ENCODE measurements around the gene NPPB.

The NPPB gene

DNA sequence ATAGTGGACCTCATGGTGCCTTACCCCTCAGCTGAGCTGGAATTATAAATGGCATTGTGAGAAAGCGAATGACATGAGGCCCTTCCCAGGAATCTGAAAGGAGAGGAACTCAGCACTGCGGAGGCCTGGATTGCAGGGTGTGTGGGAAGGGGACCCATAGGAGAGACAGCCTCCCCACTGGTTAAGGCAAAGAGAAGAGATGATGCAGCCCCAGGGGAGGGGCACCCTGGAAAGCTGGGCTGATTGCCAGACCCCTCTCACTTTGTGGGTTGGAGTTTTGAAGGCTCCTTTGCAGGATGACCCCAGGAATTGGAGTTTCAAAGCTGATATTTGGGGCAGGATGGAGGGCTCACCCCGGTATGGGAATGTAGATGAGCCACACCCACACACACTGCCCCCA, 2.0 kb downstream of the NPPB start:
- DNase-seq, result no peak

DNA sequence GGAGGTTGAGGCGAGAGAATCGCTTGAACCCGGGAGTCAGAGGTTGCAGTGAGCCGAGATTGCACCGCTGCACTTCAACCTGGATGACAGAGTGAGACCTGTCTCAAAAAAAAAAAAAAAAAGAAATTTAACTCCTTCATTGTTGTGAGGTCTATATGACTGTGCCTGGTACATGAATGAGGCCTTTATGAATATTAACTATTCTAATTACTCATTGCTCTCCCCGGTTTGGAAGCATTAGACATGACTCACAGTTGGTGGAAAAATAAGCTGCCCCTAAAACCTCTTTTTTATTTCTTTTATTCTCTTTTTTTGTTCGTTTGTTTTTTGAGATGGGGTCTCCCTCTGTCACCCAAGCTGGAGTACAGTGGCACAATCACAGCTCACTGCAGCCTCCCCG, 3.3 kb downstream of the NPPB start:
- no peak for DNase-seq

DNA sequence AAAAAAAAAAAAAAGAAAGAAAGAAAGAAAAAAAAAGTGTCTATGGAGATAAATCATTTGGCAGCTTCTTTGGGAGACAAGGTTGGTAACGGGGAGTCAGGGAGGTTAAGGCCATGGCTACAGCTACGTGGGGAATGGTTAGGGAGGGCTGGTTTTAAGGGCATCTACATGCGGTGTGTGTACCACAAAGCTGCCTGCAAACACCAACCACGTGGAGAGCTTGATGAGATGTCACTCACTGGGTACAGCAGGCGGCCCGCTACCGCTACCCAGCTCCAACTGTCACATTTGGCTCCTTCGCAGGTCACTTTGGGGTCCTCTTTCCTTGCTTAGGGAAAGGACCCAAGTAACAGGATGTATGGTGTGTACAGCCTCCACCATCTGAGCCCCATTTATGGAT, 4.2 kb downstream of the NPPB start:
- DNase-seq, result no peak

DNA sequence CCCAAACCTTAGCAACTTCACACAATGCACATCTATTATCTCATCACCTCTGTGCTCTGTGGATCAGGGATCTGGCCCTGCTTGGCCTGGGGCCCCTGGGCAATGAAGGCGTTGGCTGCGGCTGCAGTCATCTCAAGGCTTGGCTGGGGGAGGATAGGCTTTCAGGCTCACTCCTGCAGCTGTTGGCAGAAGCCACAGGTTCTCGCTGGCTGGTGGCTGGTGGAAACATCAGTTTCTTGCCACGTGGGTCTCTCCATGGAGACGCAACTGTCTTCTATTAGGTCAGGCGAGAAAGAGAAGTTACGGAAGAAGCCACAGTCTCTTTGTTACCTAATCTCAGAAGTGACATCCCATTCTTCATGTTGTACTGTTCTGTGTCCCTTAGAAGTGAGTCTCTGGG, 7.6 kb downstream of the NPPB start:
- DNase-seq, result no peak

DNA sequence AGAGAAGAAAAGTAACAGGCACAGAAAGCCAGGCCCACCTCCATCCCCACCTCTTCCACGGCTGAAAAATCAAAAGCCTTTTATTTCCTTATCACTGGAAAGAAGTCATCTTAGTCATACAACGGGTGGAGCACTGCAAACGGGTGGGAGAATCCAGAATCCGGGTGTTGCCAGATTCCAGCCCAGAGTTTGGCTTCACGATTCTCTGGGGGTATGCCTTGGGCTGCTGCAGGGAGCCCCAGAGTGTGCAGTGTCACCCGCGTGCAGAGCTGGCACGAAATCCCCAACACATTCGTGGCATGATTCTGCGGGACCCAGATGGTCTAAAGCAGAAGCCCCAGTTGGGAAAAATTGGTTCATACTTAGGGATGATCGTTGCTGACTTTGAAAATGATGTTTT, 8.6 kb downstream of the NPPB start:
- no peak for DNase-seq

DNA sequence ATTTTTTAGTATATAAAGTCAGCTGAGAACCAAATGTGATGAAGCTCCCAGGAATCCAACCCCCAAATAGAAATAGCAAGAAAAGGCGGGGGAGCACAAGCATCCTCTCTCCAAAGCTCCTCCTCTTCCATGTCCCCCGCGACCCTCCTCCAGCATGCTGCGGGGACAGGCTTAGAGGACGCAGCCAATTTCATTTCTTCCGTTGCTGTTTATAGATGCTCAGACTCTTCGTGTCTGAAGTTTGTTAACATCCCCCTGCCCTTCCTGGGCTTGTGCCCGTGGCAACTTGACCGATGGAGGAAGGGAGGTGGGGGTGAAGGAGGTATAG, 10.4 kb downstream of the NPPB start:
- DNase-seq, result no peak

DNA sequence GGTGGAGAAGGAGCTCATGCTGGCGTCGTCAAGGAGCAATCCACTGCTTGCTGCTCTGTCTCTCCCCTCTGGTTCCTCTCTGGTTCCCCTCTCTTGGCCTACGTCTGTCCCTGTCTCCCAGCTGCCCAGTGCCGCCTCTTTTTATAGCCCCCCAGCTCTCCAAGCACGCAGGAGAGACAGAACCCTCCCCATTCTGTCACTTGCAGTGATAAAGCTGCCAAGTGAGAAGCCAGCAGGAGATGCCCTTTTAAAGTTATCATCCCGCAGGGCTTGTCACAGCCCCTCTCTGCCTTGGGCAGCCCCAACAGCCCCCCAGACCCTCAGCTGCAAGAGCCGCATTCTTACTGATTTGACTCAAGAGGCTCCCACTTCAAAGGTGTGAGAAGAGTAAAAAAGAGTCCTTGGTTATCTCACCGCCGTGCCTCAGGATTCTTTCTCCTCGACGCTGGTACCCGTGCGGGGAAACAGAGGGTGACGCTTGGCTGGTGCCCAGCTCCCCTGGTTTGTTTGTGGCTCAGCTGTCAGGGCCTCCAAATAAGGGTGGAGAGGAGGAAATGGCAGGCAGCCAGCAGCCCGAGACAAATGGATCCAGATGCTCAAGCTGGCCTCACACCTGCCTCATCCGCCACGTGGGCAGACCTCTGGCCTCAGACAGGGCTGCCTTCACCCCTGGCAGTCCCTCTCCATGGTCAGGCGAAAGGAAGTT, 10.9 kb downstream of the NPPB start, which contains the start of gene NPPA:
NPPA (minus strand) TSS at position 117 of the 706 bp plus-strand sequence; CDS start at position 18, 99 bp downstream.
- no peak for DNase-seq

DNA sequence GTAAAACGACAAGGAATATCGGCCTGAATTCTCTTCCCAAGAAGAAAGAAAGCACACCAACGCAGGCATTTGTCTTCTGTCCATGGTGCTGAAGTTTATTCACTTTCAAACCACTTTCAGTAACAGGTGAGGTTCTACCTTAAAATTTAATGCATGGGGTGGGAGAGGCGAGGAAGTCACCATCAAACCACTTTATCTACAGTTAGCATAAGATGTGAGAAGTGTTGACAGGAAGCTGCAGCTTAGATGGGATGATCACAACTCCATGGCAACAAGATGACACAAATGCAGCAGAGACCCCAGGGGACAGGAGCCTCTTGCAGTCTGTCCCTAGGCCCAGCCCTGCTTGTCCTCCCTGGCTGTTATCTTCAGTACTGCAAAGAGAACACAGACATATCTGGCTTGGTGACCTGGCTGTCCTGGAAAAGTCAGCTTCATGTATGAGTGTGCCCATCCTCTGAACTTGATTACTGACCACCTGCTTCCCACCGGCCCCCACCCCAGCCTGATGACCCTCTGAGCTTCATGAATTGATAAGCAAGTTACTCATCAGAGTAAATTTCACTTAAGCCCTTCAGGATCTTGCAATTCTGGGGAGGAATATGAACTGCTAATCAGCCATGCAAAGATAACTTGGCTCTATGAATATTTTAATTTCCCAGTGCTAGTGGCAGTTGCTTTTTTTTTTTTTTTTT, 13.0 kb downstream of the NPPB start:
- no peak for DNase-seq

DNA sequence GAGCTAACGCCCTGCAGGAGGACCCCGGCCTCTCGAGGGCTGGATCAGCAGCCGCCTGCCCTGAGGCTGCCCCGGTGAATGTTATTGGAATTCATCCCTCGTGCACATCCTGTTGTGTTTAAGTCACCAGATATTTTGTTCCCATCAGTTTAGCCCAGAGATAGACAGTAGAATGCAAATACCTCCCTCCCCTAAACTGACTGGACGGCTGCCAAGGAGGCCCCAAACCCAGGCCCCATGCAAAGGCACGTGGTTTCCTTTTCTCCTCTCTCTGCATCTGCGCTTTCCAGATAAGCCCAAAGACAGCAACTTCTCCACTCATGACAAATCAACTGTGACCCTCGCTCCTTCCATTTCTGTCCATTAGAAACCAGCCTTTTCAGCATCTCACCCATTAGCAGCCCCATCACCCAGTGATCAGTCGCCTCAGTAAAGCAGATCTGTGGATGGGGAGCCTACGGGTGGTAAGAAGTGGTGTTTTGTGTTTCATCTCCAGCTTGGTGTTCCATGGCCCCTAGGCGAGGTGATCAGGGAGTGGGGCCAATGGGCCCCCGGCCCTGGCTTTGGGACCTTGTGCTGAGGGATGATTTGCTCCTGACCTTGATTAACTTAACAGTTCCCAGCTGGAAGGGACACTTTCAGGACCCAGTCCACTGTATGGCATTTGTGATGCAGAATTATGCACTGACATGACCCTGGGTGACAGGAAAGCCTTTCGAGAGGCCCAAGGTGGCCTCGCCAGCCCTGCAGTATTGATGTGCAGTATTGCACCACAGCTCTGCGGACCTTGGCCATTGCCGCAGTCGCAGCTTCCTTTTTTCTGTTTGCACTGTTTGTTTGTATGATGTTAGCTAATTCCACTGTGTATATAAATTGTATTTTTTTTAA, 16.3 kb downstream of the NPPB start:
- no peak for DNase-seq

DNA sequence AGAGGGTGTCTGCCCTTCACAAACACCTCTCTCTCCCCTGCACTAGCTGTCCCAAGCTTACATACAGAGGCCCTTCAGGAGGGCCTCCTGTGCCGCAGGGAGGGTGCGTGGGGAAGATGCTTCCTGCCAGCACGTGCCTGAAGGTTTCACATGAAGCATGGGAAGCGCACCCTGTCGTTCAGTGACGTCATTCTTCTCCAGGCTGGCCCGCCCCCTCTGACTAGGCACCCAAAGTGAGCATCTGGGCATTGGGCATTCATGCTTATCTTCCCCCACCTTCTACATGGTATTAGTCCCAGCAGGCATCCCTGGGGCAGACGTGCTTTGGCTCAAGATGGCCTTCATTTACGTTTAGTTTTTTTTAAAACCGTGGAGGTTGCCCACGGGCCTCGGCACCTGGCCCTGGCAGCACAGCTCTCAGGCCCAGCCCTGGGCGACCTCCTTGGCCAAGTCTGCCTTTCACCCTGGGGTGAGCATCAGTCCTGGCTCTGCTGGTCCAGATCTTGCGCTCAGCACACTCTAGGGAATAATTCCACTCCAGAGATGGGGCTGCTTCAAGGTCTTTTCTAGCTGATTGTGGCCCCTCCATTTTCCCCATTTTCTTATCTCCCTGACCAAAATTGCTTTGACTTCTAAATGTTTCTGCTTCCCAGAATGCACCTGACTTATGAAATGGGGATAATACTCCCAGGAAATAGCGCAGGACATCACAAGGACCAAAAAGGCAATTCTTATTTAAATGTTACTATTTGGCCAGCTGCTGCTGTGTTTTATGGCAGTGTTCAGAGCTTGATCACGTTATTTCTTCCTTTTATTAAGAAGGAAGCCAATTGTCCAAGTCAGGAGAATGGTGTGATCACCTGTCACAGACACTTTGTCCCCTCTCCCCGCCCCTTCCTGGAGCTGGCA, 17.2 kb downstream of the NPPB start:
- DNase-seq, result no peak

DNA sequence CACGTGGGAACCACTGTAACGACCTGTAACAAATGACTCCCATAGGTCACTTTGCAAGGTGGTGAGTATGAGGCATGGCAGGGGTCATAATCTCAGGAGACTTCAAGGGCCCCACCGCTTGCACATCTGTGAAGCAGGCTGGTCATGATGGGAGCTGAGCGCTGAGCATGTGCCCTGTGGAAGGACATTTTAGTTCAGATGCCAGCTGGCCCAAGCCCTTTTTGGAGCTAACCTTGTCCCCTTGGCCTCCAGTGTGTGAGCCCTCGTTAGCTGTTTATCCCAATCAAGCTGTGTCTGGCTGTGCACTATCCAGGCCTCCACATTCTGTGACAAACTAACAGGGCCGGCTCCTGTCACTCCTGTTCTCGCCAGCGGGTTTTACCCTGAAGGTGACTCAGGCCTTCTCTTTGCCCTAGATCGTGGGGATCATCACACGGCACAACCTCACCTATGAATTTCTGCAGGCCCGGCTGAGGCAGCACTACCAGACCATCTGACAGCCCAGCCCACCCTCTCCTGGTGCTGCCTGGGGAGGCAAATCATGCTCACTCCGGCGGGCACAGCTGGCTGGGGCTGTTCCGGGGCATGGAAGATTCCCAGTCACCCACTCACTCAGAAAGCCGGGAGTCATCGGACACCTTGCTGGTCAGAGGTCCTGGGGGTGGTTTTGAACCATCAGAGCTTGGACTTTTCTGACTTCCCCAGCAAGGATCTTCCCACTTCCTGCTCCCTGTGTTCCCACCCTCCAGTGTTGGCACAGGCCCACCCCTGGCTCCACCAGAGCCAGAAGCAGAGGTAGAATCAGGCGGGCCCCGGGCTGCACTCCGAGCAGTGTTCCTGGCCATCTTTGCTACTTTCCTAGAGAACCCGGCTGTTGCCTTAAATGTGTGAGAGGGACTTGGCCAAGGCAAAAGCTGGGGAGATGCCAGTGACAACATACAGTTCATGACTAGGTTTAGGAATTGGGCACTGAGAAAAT, 18.7 kb downstream of the NPPB start:
- DNase-seq, result no peak

DNA sequence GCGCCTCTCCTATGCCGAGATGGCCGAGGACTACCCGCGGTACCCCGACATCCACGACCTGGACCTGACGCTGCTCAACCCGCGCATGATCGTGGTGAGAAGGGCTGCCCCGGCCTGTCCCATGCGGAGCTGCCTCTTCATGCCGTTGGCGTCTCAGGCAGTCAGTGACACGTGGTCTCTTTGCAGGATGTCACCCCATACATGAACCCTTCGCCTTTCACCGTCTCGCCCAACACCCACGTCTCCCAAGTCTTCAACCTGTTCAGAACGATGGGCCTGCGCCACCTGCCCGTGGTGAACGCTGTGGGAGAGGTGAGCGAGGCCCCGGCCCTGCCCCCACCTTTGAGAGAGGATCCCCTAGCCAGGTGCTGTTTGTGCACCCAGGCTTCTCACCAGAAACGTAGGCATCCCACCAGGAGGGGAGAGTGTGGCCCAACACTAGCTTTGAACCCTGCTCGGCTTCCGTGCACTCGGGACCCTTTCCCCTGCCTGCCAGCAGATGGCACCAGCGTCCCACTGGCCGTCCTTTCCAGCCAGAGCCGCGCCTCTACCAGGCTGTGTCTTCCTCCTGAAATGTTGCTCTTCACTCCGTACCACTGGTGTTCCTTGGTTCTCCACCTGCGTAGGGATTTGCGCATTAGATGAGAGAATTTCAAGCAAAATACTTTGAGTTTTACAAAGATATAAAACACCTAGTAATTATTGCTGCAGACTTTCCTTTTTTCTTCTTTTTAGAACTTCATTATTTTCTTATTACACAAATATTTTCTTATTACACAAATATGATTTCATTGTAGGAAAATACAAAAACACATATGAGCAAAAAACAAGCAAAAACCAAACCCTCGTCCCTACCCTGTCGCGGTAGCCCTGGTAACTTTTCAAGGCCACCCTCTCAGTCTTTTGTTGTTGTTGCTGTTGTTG, 20.1 kb downstream of the NPPB start:
- DNase-seq, result peak; percentile 67 to 75

DNA sequence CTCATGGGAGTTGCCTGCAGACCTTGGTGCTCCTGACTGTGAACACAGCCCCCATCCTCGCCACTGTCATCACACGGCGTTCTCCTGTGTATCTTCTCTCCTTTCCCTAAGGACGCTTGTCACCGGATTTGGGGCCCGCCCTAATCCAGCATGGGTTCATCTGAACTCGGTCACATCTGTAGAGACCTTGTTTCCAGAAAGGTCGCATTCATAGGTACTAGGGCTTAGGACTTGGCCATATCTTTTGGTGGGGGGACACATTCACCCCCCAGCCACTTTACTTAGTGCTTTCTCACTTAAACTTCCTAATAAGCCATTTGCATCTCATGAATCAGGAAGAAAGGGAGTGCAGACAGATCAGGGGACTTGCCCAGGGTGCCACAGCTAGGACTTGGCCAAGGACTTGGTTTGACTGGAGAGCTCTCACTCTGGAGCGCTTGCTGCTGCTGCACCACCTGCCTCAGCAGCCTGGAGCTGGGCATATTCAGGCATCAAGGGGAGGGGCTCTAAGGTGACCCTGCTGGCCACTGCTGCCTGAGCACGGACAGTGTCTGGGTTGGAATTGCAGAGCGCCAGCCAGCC, 20.9 kb downstream of the NPPB start:
- no peak for DNase-seq

DNA sequence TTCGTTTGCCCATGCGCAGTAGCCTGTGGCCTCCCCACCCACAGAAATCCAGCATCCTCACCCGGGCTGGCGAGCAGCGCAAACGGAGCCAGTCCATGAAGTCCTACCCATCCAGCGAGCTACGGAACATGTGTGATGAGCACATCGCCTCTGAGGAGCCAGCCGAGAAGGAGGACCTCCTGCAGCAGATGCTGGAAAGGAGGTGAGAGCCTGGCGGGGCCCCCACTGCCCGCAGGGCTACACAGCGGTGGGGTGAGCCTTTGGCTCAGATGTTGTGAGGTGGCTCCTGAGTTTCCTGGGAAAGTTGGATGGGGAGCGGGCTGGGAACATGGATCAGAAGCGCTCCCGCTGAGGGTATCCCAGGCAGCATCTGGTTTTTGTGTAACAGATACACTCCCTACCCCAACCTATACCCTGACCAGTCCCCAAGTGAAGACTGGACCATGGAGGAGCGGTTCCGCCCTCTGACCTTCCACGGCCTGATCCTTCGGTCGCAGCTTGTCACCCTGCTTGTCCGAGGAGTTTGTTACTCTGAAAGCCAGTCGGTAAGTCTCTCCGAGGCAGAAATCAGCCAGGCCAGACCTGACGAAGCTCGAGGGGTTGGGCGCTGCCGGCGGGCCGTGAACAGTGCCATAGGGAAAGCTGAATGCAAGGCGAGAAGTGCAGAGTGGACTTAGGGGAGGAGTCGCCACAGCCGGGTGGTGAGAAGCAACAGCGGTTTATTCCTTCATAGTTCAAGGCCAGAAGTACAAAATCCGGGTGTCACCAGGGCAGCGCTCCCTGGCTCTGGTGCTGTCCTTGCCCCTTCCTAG, 21.6 kb downstream of the NPPB start:
- DNase-seq, result no peak

DNA sequence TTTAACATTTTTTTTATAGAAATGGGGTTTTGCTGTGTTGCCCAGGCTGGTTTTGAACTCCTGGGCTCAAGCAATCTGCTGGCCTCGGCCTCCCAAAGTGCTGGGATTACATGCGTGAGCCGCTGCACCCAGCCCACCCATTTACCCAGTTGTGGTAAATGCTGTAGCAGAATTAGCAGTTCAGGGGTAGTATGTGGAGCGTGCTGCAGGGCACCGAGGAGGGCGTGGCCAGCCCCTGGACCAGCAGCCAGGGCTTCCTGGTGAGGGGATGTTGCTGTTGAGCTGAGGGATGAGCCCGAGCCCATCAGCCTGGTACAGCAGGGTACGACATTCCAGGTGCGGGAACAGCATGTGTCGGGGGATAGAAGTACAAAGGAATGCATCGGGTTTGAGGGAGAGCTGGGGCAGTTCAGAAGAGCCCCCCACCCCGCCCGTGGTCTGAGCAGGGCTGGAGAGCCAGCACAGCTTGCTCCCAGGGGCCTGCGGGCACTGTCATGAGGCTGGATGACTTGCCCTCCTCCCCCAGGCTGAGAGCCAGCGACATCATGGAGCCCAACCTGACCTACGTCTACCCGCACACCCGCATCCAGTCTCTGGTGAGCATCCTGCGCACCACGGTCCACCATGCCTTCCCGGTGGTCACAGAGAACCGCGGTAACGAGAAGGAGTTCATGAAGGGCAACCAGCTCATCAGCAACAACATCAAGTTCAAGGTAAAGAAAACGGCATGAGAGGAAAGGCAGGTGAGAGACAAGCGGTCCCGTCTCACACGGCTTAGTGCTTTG, 23.1 kb downstream of the NPPB start:
- no peak for DNase-seq

DNA sequence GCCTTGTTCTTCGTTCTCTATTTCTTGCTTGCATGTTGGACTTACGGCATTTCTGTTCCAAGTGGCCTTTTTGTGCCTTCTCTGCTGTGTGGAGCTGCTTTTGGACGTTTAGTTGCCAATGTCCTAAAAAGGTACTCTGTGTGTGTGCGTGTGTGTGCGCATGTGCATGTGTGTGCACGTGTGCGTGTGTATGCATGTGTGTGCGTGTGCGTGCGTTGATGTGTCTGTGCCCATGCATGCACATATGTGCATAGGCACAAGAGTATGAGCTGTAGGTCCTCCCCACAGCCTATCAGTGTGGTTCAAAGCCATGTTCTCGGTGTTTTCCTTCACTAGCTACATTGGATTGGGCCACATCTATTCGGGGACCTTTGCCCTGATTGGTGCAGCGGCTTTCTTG, 24.8 kb downstream of the NPPB start:
- no peak for DNase-seq

DNA sequence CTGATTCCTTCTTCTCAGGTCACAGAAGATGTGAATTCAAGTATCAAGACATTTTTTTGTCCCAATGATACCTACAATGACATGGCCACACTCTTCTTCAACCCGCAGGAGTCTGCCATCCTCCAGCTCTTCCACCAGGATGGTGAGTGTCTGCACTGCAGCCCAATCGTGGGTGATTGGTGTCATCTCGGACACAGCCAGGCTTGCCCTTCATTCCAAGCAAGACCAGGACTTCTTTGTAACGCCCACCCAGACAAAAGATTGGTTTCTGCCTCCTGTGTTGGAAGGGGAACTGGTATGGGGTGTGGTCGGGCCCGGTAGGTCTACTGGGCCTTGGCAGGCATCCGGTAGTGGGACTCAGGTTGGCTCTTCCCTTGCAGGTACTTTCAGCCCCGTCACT, 25.2 kb downstream of the NPPB start:
- DNase-seq, result no peak

Measured in activated CD4-positive, alpha-beta T cell treated with anti-CD3 and anti-CD28 coated beads for 4 hours (primary cell).